Stimulated activated CD8-positive, alpha-beta memory T cell treated with anti-CD3 and anti-CD28 coated beads, Interleukin-2, amount 100 ng/mL, for 48 hours (primary cell): Measurements from ENCODE around the gene HAND1.

ENCODE experiments used
- DNase-seq, 2 donors: peaks; one replicate each; pipeline ENCODE4 v3.0.0-alpha.2; 2020; ENCODE audit warnings: low read depth in 2 of 2

Gene HAND1

GRCh38 chr5:154479160-154479943, 1.3 kb upstream of the HAND1 start:
- no peak for DNase-seq

- DNase-seq, result no peak
These were observed 729 bp upstream of the HAND1 start for GRCh38 chr5:154478752-154479159.

- DNase-seq, result no peak
These were observed 424 bp downstream of the HAND1 start for GRCh38 chr5:154477382-154478223.

GRCh38 chr5:154476354-154477205, 1.4 kb downstream of the HAND1 start:
- no peak for DNase-seq

DNA sequence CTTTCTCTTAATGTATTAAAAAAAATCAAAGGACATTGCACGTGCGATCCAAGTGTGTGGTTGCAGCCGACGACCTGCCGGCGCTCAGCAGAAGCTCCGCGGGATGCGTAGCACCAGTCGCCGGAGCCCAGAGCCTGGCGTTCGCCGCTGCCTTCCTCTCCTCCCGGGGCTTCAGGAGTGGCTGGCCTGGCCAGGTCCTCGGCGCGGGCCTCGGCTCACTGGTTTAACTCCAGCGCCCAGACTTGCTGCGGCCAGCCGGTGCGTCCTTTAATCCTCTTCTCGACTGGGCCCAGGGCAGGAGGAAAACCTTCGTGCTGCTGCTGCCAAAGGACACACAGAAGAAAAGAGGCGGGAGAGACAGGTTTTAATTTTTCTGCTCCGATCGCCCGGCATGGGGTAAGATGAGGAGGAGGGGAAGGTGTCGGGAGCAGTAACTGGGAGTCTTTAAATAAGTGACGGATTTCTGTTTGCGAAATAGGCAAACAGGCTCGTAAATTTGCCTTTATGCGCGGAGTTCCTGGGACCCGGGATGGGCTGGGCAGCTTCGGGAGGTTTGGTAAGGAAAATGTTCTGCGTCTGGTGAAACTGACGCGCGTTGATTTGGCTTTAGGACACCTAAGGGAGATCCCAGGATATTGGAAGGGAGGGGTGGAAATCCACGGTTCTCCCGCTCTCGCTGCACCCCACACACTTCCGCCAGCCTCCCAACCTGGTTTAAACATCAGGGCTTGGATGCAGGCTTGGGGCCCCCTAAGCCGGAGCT, 2.3 kb downstream of the HAND1 start:
- no peak for DNase-seq

GRCh38 chr5:154474396-154475334, 3.4 kb downstream of the HAND1 start:
- no peak for DNase-seq

GRCh38 chr5:154473581-154474283, 4.3 kb downstream of the HAND1 start:
- DNase-seq, result no peak

DNA sequence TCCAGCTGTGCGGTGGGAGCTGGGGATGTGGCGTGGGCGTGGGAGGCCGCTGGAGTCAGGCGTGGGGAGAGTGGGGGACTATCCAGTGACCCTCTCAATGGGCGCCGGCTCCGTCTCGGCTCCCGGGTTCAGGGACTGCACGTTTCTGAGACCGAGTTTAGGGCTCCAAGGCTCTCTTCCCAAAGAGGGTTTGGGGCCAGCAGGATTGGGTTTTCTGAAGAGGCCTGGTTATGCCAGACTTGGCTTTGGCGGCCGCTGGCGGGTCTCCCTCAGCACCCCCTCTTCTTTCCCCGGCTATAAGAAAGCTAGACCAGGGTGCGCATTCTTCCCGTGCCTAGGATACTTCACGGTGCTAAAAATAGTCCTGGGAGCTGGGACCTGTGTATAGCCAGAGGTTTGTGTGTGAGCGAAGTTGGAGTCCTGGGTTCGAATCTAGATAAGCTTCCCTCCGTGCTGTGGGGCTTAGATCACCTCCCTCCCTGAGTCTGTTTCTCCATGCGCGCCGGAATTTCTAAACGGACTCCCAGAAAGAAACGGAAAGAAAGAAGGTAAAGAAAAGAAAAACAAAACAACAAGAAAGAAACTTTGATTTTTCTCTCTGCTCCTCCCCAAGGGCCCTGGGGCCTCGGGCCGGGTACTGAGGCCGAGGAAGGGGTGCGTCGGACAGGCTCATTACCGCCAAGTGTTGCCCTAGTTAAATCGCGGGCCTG, 5.0 kb downstream of the HAND1 start:
- no peak for DNase-seq

DNA sequence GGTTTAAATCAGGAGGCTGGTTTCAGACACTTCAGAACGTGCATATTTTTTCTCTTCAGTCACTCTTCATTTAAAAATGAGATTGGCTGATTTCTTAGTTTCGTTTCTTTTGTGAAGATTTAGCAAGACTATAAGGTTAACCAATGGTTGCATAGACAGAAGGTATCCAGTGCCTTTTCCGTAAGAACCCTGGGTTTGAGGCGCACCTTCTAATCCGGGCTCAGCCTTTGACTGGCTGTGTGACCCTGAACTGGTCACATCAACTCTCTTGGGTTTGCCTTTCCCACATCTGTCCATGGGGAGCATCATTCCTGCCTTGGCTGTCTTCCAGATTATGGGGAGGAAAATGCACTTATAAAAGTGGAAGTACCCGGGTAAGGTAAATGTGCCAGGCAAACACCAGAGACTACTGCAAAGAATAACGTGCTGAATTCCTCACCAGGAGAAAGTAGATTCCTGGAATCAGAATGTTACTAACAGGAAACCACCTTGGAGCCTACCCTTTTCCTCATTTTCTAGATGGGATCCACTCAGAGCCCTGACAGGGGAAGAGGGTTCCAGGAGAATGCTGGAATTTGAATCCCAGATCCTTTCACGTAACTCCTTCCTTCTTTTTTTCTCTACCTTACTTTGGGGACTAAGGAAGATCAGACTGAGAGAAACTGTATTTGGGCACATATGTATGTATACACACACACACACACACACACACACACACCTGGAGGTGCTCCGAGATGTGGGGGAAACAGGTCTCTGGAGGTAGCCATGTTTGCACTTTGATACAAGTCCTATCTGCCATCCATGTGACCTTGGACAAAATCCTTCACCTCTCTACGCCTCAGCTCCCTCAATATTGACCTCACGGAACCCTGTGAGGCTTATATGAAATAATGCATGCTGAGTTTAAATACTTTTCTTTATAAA, 6.8 kb downstream of the HAND1 start:
- no peak for DNase-seq

GRCh38 chr5:154470137-154470536, 7.9 kb downstream of the HAND1 start:
- DNase-seq, result no peak

GRCh38 chr5:154467655-154468354, 10.2 kb downstream of the HAND1 start:
- DNase-seq, result peak; percentile 71 to 75

DNA sequence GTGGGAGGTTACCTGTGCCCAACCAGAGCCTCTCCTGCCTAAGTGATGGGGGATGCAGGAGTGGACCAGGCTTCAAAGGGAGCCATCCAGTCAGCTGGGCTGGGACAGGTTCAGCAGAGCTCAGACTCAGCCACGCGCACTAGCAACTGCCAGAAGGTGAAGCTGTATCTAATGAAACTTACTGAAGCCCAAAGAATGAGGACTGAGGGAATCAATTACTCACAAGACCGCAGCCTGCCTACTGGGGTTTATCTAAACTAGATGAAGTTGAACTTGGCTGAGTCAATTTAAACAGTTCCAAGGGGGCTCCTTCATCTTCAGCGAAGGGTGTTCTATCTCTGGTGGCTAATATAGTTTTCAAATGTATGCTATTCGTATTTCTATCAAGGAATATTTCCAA, 11.4 kb downstream of the HAND1 start:
- no peak for DNase-seq

DNA sequence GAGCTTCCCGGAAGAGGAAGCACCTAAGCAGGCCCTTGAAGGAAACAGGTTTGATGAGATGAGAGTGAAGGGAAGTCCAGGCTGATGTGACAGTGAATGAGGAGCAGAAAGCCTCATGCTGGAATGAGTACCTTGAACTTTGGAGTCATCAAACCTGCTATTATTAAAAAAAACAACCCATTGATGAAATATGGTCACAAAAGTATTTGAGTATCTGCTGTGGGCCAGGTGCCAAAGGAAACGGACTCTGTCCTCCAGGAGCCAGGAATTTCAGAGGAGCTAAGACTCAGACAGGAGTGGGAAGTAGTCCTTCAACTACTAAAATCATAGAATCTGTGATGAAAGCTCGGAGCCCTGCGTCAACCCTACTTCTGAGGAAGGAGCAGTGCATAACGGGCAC, 11.9 kb downstream of the HAND1 start:
- DNase-seq, result no peak

DNA sequence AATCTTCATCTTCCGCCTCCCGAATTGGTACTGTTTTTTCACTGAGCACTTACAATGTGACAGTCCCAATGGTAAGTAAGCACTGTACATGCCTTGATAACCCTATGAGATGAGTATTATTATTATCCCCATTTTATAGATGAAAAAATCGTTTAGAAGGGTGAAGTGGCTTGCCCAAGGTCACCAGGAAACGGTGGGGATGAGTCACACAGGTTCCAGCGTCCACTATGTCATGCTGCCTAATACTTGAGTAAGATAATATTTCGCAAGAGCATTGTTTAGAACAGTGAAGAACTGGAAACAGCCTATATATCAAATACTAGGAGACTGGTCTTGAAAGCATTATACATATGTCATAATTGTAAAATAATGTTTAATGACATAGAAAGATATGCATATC, 12.9 kb downstream of the HAND1 start:
- DNase-seq, result no peak

- no peak for DNase-seq
These were observed 13.6 kb downstream of the HAND1 start for GRCh38 chr5:154464438-154464837.

- no peak for DNase-seq
These were observed 16.5 kb downstream of the HAND1 start for GRCh38 chr5:154461531-154461930.

DNA sequence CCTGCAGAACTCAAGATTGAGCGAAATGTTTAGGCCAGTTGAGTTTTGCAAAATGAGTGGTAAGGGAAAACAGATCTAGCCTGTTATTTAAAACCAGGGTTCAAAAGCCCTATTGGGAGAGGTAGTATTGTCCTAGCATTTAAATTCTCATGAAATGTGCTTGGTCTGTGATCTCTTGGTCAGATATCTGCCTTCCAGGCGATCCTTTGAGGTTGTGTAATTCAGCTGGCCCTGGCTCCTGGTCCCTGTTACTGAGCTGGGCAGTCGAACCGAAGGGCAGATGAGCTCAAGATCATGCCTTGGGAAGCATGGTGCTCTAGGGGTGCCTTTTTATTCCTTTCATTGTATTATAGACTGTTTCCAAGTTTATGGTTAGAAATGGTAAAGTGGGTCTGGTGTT, 17.9 kb downstream of the HAND1 start:
- DNase-seq, result no peak
